Middle frontal gyrus (tissue), 1 donor: ENCODE results near the gene RHO.

ENCODE experiments used
- DNase-seq: peaks from one replicate; pipeline ENCODE4 v3.0.0-alpha.2; 2015; ENCODE audit warnings: low spot score; ENCODE audit errors: extremely low spot score

The RHO gene

DNA sequence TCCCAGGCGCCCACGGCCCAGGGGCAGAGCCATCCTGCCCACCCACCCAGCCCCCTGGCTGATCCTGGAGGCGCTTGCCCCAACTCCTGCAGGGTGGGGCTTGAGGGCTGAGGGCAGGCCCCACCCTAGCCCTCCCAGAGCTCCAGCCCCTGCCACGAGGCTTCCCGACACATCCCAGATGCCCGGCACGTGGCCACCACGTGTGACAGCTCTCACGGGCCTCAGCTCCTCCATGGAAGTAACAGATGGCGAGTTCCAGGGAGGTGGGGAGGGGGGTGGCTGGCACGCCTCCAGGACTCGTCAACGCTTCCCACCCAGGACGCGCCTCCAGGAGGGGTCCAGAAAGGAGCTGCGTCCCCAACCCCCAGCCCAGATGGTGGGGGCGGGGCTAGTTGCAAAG is 48.9 kb downstream of the RHO start:
- DNase-seq, result no peak

DNA sequence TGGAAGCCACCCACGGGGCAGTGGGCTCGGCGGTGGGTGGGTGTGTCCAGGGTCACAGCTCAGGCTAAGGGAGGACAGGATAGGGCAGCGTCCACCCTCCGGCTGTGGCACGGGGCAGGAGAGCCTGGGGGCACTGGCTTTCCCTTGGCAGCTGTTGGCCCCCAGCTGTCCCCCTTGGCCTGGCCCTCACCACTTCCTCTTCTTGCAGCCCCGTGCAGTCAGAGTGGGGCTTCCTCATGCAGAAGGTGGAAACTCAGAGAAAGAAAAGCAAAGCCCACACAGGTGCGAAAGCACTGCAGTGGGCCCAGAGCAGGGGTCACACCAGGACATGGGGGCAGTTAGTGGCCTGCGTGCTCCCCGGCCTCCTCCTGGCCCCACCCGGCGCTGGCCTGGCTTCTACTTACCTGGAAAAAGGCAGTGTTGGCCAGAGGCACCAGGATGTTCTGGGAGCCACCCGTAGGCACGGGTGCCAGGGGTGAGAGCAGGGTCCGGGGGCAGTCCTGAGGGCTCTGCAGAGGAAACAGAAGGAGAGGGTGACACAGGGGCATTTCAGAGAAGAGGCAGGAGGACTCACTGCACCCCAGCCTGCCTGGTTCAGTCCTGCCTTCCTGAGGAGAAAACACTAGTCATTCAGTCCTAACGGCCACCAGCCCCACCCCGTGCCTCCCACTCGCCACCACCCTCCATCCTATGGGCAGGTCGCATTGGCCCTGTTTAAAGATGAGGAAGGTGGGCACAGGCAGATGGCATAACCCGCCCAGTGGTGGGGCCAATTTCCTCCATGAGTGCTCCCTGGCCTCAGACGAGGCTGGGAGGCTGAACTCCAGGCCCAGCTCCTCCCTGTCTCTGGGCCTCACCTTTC is 49.7 kb downstream of the RHO start:
- no peak for DNase-seq

- DNase-seq, result no peak
Observed at GRCh38 chr3:129579991-129580390, 51.6 kb downstream of the RHO start.

DNA sequence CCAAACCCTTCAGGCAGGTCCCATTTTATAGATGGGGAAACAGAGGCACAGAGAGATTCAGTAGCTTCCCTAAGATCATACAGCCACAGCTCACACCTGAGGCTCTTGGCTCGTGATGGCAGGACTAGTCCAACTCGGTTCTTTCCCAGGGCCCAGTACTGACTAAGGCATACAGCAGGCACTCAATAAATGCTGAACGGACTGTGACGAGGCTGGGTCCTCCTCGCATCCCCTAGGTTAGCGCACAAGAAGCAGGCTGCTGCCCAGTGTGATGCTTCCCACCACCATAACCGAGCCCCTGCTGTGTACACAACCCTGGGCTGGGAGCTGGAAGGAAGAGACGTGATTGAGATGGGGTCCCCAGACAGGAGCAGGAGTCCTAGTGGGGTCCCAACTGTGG is 53.2 kb downstream of the RHO start:
- DNase-seq, result no peak

DNA sequence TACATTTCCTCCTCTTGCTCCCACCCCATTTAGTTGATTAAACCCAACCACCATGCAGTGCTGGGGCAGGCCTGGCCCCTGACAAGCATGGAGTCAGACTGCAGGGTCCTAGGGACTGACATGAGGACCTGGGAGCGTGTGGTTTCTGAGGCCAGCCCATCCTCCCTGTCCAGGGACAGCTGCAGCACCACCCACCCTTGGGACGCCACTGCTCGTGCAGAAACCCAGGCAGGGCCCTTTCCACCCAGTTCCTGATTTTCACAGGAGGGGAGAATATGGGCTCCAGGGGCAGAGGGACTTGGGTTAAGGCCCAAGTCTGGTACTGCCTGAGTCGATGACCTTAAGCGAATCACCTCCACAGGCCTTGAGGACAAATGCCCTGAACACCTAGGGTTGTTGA is 54.4 kb downstream of the RHO start:
- no peak for DNase-seq

- DNase-seq, result no peak
Observed at GRCh38 chr3:129583289-129583688, 54.9 kb downstream of the RHO start.

DNA sequence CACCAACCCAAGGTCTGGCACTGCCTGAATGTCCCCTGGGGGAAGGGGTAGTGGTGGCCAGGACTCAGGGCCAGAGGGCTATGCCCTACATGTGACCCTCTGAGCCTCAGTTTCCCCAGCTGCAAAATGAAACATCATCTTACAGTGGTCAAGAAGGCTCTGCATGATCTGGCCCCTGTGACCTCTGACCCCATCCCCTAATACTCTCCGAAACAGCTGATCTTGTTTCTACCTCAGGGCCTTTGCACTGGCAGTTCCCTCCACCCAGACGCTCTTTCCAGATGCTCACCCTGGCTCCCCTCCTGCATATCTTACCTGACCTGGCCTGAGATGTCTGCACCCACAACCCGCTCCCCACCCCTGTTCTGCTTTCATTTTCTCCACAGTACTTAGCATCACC is 56.2 kb downstream of the RHO start:
- DNase-seq, result no peak
